ENCODE data around the gene EFNA5.
"Not testable (repeated sequence)": the region's sequence is repeated elsewhere in the genome, so short reads cannot be mapped to it uniquely, and the experiment has no call there.

Gene EFNA5

DNA sequence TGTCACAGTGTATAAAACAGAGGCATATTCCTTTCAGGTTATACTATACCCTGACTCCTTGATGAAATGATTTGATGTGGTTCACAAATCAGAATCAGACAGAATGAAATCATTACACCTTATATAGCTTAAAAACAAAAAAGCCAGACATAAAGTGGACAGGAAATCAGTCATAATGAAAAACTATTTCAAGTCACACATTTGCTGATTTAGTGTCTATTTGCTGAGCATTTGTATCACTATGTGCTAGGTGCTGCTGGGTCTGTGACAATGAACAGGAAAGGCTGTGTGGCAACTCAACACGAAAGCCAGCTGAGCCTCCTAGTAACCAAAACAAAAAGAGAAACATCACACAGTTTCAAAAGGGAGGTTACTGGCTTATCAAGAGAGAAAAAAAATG lies 194.0 kb downstream of the EFNA5 start:
- peak; percentile 73 to 79 for DNase-seq

DNA sequence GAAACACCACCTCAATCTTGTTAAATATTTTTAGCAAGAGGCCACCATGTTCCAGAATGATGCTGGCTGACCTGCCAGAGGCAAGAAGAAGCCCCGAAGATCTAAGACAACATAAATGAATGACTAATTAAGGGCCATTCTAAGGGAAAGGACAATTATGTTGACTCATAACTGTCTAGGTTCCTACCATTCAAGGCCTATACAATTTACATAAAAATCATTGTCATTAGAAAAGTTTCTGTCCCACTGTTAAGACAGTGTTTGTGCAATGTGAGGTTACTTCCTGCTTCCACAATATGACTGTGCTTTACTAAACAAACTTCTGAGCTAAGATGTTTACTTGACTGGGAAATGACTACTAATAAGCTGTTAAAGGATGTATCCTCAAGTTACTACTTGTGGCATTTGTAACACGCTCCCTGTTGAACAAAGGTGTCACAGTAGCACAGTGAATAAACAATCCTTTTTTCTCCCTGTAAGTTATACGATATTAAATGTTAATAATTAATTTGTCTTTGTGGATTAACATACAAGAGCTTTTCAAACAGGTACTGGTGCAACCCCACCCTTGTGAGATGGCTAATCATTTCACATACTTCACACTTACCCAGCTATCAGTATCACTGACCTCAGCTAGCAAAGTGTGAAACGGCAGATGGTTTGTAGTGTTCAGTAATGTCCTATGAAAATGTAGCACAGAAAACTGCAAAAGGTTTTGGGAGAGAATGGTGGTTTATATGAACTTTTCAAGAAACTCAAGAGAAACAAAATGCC lies 195.8 kb downstream of the EFNA5 start:
- DNase-seq, result peak in 1 of 2 donors; percentile 54

DNA sequence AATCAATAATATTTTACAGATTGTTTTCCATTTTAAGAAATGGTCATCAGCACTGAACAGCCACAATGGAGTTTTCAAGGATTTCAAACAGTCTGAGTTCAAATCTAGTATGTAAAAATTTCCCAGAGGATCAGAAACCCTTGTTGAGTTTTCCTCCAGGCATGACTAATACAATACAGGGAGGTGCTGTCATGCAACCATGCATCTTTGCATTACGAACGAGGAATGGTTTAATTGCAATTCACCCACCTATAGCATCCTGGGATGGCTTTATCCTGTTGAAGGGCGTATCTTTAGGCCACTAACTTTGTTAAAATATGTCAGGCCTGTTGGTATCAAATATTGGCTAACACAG lies 196.4 kb downstream of the EFNA5 start:
- DNase-seq, result no peak

DNA sequence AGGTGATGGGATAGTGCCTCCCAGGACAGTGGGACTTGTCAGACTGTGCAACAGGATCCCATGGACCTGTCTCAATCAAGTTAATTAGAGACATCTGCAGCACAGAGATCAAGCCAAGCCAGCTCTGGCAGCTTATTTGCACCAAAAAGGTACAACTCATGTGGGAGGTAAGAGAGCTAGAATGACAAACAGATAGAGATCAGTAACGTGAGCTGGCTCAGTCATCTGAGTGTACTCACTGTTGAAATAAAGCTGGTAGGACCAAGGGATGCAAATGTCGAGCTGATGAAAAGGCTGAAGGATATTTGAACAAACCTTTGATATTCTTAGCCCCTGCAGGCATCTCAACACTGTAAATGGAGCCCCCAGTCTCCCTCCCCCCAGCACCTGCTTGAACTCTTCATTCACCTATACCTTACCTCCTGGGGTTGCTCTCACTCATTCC lies 198.1 kb downstream of the EFNA5 start:
- no peak for DNase-seq

DNA sequence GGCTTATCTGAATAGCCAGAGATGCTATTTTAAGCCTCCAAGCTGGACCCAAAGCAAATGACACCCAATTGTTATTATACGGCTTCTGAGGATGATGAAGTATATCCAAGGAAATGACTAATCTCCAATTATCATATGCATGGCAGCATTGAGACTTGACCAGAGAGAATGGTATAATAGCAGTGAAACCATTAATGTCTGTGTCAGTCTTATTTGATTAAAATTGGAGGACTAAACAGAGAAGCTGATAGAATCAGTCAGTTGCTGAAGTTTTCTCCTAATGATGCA lies 200.5 kb downstream of the EFNA5 start:
- DNase-seq, result no peak

DNA sequence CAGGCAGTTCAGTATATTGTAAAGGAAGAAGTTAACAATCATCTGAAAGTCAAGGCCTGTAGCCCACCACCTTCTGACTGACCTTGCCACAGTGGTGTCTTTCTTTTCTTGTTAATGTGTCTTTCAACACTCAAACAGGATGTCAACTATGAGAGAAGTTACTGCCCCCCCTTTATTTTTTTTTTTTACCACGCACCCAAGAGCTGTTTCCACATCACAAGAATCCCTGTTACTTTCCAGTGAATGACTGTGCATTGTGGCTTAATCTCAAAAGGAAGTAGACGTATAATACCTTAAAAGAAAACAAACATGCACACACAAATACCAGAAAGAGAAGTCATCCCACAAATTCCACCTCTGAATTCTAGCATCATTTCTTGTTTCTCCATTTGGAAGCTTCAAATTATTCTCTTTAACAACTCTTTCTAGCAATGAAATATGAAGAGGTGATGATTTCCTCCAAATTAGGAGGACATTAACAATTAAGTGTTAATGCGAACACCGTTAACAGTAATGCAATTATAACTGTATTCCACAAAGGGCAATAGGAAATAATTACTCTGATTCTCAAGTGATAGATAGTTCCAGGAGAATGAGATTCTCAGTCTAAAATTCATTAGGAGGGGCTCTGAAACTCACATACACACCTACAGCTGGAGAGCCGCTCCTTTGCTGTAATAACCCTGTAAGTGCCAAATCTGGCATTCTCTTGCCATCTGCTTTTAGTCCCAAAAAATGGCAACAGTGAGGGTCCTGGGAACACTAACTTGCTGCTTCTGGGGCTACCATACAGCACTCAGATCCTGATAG lies 201.0 kb downstream of the EFNA5 start:
- DNase-seq, result peak in 1 of 2 donors; percentile 29

DNA sequence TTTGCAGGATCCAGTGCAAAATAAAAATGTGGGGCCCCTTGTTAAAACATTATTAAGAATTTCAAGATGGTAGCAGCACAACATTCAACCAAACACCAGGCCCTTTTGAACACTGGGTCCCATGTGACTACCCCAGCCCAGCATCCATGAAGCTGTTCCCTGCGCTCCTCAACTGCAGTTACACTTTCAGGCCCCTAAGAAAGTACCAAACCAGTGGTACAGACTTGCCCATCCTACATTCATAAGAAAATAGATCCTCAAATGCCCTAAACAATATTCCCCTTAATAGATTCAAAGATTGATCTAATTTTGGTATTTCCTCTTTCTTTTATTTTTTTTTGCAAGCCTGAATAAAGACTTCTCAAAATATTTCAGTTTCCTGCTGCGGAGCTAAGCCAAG lies 201.7 kb downstream of the EFNA5 start:
- DNase-seq, result no peak

DNA sequence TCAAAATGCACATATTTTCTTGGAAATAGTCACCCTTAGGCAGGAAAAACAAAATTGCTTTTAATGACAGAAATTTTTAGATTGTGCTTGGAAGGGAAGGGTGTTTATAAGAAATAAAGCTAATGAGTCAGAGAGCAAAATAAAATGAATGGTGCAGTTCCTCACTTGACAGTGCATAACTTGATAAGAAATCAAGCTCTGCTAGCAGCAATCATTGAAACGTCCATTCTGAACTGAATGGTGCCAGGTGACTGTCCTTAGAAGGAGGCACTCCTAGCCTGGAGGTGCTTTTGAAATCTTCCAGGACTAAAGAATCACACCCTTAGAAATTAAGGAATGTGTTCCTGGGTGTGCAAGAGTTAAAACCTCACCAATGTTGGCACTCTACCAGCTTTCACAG lies 202.5 kb downstream of the EFNA5 start:
- DNase-seq, result no peak

DNA sequence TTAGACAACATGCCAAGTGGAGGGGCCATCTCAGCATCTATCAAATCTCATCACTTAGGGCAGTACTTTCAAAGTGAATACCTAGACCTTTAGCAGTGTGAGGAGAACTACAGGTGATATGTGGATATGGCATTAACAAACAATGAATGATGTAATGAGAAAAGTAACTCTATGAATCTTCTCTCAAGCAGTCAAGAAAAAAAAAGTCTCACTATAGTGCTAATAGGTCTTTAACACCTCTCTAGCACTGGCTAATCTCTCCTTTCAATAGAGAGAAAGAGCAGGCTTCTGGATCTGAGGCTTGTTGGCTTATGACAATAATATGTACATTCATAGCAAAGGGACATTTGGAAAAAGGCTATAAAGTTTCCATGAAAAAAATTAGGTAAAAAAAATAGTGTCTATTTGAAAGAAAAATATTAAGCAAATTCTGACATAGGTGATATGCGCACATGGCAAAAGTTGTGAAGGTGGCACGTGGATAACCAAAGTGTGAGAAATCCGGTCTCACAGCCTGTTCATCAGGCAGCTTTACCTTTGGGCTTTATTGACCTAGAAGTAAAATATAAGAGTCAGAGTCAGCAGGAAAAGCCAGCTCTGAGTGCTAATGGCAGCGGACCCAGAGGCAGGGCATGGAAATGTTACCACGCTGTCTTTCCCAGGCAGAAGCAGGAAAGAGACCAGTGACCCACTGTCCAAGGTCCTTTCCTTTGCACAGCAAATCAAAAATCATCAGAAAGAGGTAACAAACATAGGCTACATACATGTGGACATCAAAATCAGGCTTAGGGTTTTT lies 203.4 kb downstream of the EFNA5 start:
- no peak for DNase-seq

DNA sequence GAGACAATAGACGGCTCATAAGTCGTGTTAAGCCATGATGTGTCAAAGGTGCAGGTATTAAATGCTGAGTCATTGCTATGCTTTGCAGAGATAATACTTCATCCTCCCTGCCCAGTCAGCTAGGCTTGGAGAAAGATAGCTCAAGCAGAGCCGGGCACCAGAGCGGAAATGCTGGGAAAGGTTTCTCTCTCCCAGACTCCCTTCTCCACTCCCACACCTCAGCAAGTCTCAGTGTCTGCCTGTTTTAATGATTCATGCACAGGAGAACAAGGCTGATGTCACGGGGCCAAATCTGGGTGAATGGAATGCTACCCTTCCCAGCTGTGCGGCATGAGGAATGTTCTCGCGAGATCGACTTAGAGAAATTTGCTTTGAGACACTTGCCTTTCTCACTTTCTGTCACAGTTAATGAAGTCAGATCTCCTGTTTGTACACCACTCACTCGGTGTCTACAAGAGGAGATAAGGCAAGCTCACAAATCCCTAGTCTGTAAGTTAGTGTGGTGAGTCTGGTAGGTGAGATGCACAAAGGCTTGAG lies 204.4 kb downstream of the EFNA5 start:
- DNase-seq, result no peak

DNA sequence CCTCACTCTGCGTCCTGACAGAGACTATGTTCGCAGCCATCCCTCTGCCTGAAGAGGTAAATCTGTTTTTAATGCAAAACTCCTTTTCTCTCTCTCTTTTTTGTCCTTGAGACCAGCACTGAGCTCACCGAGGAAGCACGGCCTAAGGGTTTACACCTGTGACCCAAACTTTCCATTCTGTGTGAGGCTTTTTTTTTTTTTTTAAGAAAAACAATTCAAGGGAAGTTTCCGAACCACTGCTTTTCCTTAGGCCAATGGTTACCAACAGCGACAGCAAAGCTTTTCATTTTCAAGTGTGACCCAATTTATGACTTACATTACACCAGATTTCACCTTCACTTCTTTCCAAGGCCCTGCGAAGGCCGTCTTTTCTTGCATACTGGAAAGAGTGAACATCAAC lies 205.9 kb downstream of the EFNA5 start:
- DNase-seq, result no peak

DNA sequence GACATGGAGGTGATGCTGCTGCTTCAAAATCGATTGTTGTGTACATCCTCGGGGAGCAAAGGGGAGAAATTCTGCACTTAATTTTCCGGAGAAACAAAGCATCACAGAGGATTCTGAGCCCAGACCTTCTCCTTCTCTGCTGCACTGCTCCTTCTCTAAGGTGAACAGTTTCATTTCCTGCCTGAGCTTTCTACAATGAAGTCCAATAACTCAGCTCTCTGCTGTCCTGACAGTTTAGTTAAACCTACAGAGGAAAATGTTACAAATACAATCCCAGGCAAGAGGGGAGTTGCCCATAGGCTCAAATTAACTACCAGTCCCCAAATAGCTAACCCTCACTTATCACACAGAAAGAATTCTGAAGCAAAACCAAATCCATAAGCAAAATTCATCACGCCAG lies 206.3 kb downstream of the EFNA5 start:
- no peak for DNase-seq

DNA sequence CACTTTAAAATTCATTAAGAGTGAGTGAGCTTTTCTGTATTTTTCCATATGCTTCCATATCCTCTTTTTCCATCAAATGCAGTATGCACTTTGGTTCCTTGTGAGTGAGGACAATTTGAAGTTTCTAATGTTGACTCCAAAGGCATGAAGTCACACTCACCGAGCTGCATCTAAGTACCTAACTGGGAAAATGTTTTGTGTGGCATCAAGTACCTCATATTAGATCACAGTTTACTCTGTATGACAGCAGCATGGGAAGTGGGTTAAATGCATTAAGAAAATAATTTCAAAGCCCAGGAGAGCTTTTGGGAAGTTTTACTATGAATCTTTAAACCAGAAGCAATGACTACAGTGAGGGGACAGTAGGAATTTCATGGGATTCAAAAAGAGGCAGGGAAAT lies 207.0 kb downstream of the EFNA5 start:
- no peak for DNase-seq

DNA sequence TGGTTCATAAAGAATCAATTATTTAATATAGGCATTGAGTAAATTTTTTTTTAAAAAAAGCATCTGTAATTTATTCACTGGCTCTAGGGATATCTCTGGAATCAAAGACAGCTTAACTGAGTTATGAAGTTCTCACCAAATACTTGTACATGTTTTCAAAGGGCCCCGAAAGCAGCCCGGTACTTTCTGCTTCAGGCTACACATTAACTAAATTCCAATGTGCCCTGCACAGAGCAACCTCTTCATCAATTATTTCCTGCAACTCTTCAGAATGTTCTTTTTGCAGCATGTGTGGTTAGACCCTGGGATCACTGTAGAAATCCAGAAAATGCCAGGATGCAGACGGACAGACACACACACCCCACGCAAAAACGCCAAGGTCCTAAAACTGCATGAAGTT lies 209.0 kb downstream of the EFNA5 start:
- no peak for DNase-seq

DNA sequence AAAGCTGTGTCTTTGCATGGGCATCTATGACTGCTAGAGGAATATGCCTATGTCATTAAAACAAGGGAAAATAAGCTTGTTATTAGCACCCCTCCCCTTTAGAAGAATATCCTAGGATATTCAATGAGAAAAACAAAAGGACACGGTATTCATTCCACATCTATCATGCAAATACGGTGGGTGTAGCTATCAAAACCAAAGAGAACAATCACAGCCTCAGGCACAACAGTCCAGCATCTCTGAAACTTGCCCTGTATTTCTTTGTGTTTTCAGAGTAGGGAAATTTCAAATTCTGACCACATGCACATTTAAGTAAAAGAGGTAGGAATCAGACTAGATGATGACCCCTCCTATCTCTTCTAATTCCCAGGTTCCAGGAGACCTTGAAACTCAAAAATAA lies 209.9 kb downstream of the EFNA5 start:
- no peak for DNase-seq

DNA sequence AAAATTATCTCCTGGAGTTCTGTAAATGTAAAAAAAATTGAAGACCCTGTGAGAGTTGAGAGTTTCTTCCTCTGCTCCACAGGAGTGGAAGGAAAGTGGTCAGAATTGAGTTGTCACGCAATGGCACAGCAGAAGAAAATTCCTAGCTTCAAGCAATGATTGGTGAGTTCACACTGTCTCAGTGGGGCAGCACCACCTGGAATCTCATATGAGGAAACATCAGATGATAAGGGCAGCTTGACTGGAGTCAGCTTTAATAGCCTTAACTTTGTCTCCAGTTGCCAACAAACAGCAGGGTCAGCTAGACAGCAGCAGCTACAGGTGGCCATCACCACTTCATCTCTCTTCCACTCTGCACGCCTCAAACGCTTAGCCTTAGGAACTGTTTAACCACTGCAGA lies 211.1 kb downstream of the EFNA5 start:
- no peak for DNase-seq

DNA sequence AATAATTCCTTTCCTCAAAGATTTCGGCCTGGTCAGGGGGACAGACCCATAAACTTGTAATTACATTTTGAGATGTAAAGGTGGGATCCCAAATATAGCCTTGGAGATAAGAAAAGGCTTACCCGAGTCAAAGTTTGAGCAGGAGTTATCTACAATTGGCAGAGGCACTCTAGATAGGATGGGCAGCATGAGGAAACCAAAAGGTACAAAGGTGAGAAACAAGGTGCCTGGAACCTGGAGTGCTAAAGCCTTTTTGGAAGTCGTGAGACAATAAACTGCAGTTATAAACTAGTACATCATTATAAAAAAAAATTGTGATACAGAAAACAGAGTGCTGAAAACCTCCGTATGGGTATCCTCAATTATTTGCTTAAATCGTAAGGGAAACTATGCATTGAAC lies 212.4 kb downstream of the EFNA5 start:
- DNase-seq, result no peak

DNA sequence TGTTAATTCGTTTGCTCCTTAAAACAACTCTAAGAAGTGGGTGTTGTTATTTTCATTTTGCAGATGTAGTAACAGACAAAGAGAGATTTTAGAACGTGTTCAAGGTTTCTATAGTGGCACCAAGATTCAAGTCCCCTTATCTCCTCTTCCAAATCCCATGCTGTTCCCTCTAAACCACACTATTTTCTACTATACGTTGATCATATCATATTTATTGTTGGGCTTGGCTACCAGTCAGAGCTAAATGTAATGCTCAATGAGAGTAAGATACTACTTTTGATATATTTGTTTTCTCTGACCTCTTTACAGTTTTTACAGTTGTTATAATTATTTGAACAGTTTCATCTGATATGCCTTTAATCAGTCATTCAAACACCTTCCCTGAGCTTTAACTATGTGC lies 212.9 kb downstream of the EFNA5 start:
- DNase-seq, result no peak

DNA sequence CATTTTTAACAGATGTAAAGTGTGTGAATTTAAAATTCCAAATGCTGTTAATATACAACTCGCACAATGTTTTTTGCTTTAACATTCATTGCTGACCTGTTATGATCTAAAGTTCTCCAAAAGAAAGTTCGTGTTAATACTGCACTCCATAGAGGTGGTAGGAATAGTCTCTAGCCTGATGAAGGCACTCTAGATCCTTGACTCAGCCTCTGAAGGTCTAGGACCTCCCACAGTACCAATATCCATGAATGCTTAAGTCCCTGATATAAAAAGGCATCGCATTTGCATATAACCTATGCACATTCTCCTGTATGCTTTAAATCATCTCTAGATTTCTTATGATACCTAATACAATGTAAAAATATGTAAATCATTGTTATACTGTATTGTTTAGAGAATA lies 213.6 kb downstream of the EFNA5 start:
- no peak for DNase-seq

DNA sequence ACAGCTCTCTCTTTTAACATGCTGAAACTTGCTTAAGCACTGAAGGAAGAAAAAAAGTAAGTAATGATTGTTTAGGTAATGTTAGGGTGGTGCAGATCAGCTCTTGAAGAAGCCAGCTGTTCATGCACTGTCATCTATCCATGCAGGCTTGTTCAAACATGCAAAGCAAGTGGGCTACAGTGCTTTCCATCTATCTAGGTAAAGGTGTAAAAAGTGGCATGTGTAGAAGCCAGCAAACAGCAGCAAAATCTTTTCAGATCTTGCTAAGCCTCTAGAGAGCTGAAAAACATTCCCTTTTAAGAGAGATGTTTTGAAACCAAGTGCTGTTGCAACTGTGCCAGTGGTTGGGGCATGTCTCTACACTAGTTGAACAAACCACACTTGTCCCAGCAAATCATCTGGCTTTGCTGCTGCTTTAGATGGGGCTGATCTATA lies 214.4 kb downstream of the EFNA5 start:
- no peak for DNase-seq

DNA sequence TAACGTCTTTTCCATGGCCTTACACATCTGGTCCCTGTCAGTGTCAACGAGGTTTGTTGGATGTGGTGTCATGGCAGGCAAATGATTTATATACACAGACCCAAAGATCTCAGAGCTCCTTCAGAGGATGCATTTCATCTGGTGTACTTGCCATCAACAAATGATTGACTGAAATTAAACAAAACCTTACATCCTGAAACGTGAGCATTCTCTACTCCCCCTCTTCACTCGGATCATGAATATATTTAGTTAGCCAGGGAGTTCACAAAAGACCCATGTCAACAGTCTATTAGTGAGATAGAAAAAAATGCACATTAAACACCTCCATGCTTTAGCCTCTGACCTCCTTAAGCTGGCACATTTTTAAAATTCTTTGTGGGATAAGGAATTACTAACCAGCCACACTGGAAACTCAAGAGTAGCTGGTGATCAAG lies 215.6 kb downstream of the EFNA5 start:
- DNase-seq, result no peak

DNA sequence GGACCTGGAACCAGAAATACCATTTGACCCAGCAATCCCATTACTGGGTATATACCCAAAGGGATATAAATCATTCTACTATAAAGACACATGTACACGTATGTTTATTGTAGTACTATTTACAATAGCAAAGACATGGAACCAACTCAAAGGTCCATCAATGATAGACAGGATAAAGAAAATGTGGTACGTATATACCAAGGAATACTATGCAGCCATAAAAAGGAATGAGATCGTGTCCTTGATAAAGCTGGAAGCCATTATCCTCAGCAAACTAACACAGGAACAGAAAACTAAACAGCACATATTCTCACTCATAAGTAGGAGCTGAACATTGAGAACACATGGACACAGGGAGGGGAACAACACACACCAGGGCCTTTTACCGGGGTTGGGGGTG lies 218.9 kb downstream of the EFNA5 start:
- not testable (repeated sequence) for DNase-seq

DNA sequence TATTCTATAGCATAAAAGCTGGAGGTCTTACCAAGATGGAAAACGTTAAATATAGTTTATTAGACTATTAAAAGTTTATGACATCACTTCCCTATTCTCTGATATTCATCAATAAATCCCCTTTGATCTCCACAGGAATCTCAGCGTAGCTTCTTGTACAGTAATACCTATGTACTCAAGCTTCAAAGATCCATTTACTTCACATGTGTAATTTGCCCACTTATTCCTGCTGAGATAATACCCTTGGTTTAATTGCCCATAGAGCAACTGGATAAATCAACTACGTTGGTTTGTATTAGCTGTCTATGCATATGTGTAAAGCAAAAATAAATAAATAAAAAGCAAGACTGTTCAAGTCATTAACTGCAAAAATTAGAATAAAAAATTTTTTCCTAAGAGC lies 219.7 kb downstream of the EFNA5 start:
- no peak for DNase-seq

DNA sequence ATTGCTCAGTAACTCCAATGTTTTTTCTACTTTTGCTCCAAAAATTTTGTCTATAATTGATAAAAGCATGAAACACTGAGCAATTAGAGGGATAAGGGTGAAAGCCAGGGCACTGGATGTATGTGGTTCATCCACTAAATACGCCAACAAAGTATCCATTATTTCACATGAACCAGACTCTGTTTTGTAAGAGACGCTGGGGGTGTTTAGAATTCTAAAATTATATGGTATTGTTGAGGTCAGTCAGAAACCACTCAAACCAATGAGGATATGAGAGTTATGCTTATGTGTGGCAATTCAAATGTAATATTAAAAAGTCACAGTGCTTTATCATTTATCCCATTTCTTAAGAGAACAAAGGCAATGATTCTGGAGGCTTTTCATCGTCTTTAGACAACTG lies 220.2 kb downstream of the EFNA5 start:
- DNase-seq, result no peak

All from CD4-positive, alpha-beta T cell treated with Interleukin-4 for 1 hour (primary cell).